ENCODE measurements around the gene HS6ST3. TPM values are rescaled to one million over a fixed set of nuclear protein-coding genes. Genes with fewer than 3 reads are reported as not detected.
"Not testable (repeated sequence)": the region's sequence is repeated elsewhere in the genome, so short reads cannot be mapped to it uniquely, and the experiment has no call there.

The HS6ST3 gene
- total RNA-seq, 1 donor: not detected

DNA sequence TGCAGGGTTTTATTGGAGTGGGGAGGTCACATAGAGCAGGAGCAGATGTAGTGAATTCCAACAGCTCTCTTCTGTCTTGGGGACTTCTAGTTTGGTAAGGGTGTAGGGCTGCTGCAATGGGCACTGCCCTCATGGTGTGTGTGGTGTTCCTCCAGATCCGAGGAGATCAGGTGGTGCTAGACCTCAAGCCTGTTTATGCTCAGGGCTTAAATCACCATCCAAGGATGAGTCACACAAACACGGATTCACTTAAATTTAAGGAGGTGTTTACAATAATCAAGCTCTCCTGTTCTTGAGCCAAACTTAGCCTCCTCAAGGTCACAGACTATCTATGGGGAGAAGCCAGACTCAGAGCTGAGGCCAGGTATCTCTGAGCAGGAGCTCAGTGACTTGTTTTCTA lies 23.0 kb downstream of the HS6ST3 start:
- TF ChIP-seq, protein P1, sequence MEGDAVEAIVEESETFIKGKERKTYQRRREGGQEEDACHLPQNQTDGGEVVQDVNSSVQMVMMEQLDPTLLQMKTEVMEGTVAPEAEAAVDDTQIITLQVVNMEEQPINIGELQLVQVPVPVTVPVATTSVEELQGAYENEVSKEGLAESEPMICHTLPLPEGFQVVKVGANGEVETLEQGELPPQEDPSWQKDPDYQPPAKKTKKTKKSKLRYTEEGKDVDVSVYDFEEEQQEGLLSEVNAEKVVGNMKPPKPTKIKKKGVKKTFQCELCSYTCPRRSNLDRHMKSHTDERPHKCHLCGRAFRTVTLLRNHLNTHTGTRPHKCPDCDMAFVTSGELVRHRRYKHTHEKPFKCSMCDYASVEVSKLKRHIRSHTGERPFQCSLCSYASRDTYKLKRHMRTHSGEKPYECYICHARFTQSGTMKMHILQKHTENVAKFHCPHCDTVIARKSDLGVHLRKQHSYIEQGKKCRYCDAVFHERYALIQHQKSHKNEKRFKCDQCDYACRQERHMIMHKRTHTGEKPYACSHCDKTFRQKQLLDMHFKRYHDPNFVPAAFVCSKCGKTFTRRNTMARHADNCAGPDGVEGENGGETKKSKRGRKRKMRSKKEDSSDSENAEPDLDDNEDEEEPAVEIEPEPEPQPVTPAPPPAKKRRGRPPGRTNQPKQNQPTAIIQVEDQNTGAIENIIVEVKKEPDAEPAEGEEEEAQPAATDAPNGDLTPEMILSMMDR (IDR thresholded peaks at IDR 0.05; ENCODE audit: insufficient read depth, low read depth, low read length): no peak
- H3K4me3 ChIP-seq (ENCODE audit: low read depth, low read length): no peak overlapping the region
- DNase-seq (ENCODE audit: low read depth): peak; percentile 20

DNA sequence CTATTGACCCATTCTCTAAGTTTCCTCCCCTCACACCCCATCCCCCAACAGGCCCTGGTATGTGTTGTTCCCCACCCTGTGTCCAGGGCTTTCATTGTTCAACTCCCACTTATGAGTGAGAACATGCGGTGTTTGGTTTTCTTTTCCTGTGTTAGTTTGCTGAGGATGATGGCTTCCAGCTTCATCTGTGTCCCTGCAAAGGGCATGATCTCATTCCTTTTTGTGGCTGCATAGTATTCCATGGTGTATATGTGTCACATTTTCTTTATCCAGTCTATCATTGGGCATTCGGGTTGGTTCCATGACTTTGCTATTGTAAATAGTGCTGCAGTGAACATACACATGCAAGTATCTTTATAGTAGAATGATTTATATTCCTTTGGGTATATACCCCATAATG lies 25.5 kb downstream of the HS6ST3 start:
- not testable (repeated sequence) for DNase-seq (ENCODE audit: low read depth); H3K4me3 ChIP-seq (ENCODE audit: low read depth, low read length)

DNA sequence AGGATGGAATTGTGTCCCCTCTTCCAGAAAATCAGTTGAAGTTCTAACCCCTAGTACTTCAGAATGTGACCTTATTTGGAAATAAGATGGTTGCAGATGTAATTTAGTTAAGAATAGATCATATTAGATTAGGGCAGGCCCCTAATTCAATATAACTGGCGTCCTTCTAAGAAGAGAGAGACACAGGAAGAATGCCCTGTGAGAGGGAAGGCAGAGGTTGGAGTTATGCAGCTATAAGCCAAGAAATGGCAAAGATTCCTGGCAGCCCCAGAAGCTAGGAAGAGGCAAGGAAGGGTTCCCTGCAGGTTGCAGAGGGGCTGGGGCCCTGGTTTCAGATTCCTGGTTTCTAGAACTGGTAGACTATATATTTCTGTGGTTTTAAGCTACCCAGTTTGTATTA lies 30.0 kb downstream of the HS6ST3 start:
- no peak overlapping the region for H3K4me3 ChIP-seq (ENCODE audit: low read depth, low read length)
- TF ChIP-seq, protein P1 (IDR thresholded peaks at IDR 0.05; ENCODE audit: insufficient read depth, low read depth, low read length): no peak
- no peak for DNase-seq (ENCODE audit: low read depth)

DNA sequence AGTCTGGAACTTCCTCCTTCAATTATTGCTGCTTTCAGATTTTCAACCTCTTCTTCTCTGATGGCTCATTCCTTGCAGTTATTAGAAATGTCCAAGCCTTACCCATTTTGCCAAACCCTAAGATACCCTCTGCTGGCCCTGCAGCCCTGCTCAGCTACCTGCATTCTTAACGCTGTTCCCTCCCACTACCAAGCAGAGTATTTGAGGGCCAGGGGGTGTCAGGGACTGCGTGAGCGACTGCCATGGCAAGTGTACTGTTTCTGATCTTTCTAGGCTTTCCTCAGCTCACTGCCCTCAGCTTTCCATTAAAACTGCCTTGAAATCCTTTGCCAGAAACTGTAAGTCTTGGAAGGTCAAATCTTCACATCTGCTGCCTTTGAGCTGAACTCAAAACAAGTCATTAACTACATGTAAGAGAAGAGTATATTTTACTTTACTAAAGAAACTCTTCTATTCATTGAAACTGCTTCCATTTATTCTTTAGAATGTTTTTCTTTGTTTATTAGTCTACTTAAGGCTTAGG lies 41.0 kb downstream of the HS6ST3 start:
- TF ChIP-seq, protein P1 (IDR thresholded peaks at IDR 0.05; ENCODE audit: insufficient read depth, low read depth, low read length): no peak
- peak; percentile 3 for DNase-seq (ENCODE audit: low read depth)
- H3K4me3 ChIP-seq (ENCODE audit: low read depth, low read length): no peak overlapping the region

DNA sequence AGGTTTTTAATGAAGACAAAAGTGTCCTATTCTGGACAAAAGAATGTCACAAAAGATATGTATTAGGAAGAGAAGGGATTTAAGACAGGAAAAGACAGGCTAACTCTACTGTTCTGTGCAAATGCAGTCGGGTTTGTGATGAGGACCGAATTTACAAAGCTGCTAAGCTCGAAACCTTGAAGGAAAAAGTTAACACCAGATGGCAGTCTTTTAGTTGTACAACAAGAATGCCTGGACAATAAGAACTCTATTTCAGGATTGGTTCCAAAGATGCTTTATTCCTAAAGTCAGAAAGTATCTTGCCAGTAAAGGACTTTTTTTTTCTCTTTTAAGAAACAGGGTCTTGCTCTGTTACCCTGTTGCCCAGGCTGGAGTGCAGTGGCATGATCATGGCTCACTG lies 51.1 kb downstream of the HS6ST3 start:
- peak; percentile 14 for DNase-seq (ENCODE audit: low read depth)
- no peak overlapping the region for H3K4me3 ChIP-seq (ENCODE audit: low read depth, low read length)
- TF ChIP-seq, protein P1 (IDR thresholded peaks at IDR 0.05; ENCODE audit: insufficient read depth, low read depth, low read length): peak; percentile 20

DNA sequence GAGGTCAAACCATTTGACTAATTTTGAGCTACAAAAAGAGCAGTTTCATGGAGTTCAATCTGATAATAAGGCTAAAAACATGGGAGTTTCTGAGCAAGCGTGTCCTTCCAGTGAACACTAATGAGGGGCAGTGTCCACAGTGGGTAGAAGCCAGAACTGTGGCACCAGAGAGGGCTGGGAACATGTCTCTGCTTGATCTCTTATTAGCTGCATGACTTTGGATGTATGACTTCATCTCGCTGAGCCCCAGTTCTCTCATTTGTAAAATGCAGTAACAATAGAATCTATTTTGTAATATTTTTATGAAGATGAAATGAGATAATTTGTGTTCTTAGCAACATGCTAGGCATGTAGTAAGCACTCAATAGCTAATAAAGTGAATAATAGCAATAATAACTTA lies 69.8 kb downstream of the HS6ST3 start:
- H3K4me3 ChIP-seq (ENCODE audit: low read depth, low read length): no peak overlapping the region
- DNase-seq (ENCODE audit: low read depth): no peak
- TF ChIP-seq, protein P1 (IDR thresholded peaks at IDR 0.05; ENCODE audit: insufficient read depth, low read depth, low read length): no peak

DNA sequence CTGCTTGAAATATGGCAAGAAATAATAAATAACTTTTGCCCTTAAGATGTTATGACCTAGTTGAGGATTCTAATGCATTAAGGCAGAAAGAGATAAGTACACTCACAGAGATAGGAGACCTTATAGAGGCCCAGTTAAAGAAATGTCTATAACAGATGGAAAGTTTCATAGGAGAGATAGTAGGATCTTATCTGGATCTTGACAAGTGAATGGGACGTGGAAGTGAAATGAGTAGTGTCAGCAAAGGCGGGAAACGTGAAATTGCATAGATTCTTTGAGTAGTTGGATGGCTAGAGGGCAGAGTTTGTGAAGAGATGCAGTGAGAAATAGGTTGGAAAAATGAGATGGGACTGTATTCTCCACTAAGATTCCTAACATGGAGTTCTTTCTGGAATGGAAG lies 71.2 kb downstream of the HS6ST3 start:
- TF ChIP-seq, protein P1 (IDR thresholded peaks at IDR 0.05; ENCODE audit: insufficient read depth, low read depth, low read length): no peak
- no peak overlapping the region for H3K4me3 ChIP-seq (ENCODE audit: low read depth, low read length)
- DNase-seq (ENCODE audit: low read depth): no peak
